ENCODE data around the gene SMPD4.
"Not testable (repeated sequence)": the region's sequence is repeated elsewhere in the genome, so short reads cannot be mapped to it uniquely, and the experiment has no call there.

Gene SMPD4

GRCh38 chr2:130141645-130142370 is 39.6 kb downstream of the SMPD4 start:
- DNase-seq (ENCODE audit: low spot score), result not testable (repeated sequence)

GRCh38 chr2:130141002-130141401 is 40.4 kb downstream of the SMPD4 start:
- not testable (repeated sequence) for DNase-seq (ENCODE audit: low spot score)

DNA sequence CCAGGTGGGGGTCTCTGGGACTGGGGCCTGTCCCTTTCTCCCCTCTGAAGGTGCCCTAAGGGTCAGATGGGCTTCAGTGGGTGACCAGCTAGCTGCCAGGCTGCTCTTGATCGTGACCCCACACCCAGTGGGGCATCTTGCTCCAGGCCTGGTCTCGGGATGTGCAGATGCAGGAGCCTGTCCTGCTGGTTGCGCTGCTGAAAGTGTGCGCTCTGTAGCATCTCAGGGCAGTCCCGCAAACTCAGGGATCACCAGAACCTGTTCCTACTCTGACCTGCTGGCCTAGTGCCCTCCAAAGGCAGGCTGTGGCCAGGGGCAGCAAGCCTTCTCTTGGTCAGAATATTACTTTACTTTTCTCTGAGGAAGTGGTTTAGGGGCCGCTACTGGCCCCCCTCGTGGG is 40.9 kb downstream of the SMPD4 start:
- DNase-seq (ENCODE audit: low spot score), result not testable (repeated sequence)

DNA sequence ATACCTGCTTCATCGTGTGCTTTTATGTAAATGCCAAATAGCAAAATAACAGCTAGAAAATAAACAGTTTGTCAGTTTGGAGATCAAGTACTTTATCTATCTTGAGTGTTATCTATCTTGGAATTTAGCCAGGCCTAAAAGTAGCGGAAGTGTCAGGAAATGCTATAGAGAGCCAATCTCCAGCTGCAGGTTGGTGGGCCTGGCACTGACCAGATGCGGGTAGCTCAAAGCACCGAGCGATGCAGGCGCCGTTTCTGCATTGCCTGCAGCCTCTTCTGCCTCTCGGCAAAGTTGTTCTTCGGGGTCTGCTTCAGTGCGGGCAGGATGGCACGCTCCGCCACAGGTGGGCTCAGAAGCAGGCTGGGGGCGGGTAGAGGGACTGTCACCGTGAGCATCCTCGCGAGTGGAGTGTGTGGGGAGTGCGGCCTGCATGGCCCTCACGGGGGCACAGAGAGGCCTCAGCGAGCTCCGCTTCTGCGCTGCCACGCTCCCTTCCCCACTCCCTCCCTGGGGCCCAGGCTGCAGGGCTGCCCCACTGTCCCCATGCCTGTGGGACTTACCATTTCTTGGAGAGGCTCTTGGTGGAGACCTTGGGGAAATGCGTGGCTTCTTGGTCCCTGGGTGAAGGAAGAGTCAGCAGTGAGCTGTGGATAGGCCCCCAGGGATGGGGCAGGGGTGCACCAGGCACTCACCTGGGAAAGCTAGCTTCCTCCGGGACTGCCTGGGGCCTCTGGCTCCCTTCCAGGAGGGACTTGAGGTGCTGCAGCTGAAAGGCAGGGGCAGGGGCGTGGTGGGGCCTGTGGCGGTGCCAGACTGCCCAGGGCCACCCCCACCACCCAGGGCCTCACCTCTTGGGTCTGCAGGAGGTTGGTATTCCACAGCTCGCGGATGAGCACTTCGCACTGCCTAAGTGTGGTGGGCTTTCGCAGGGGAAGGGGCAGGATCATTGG is 41.8 kb downstream of the SMPD4 start:
- DNase-seq (ENCODE audit: low spot score), result not testable (repeated sequence)

DNA sequence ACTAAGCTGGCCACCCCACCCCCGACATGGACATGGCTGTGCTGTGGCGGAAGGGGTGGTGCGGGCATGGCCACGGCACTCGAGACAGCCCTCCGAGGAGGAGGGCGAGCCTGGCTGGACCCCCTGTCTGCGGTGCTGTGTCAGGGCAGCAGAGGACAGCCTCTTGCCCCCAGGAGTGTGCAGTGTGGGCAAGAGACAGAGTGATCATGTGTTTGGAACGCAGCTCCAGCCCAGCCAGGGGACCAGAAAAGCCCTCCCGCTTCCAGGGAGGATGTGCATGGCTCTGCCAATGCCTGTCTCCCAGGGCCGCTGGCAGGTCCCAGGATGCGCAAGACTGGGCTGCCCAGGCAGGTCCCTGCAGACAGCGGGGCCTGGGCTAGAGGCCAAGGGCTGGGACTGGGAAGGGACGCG is 42.6 kb downstream of the SMPD4 start:
- DNase-seq (ENCODE audit: low spot score), result not testable (repeated sequence)

- not testable (repeated sequence) for DNase-seq (ENCODE audit: low spot score)
These were observed 43.1 kb downstream of the SMPD4 start for GRCh38 chr2:130138326-130138725.

GRCh38 chr2:130137118-130137517 is 44.3 kb downstream of the SMPD4 start:
- DNase-seq (ENCODE audit: low spot score), result not testable (repeated sequence)

GRCh38 chr2:130136546-130136945 is 44.9 kb downstream of the SMPD4 start:
- DNase-seq (ENCODE audit: low spot score), result not testable (repeated sequence)

GRCh38 chr2:130135692-130136541 is 45.5 kb downstream of the SMPD4 start:
- DNase-seq (ENCODE audit: low spot score), result no peak

DNA sequence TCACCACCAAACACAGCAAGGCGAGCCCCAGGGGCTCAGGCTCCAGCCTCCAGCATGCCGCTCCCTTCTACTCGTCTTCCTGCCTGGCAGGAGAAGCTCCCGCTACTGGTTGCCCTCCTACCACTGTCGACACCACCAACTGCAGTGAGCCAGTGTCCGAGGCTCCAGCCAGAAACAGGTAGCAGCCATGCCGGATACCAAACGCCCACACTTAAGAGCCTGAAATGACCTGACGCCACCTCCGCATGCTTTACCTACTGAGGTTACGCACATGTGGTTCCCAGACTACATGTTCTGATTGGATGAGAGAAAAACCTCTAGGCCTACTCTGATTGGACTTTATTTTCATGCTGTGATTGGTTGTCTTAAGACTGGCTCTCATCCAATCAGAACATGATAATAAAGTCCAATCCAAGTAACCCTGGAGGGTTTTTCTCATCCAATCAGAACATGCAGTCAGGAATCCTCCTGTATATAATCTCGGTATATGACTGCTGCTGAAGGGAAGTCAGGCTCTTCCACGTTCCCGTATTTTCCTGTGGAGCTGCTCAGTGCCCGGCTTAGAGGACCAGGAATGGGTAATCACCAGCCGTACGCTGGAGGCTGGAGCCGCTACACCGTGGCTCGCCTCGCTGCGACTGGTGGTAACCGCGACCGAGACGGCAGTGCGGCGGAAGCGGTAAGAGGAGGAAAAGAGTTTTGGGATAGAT is 52.1 kb downstream of the SMPD4 start, which contains the start of gene POTEF:
TSS of gene POTEF (minus strand) at position 103 of the 710 bp plus-strand sequence. CDS start 8,707 bp downstream, outside the sequence.
- DNase-seq (ENCODE audit: low spot score), result not testable (repeated sequence)

DNA sequence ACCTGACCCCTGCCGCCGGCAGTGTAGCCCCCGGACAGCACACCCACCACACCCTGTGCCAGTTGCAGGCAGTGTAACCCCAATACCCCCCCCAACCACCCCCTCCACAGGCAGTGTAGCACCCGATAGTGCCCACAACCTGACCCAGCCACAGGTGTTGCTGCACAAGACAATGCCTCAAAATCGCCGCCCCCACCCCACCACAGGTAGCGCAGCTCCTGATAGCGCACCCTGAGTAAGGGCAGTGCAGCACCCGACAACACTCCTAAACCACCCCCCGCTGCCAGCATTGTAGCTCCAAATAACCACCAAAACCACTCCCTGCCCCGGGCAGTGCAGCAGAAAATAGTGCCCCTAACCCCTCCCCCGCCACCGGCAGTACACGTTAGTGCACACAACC is 52.9 kb downstream of the SMPD4 start:
- DNase-seq (ENCODE audit: low spot score), result not testable (repeated sequence)

- not testable (repeated sequence) for DNase-seq (ENCODE audit: low spot score)
These were observed 53.7 kb downstream of the SMPD4 start for GRCh38 chr2:130127726-130128125.

- not testable (repeated sequence) for DNase-seq (ENCODE audit: low spot score)
These were observed 60.5 kb downstream of the SMPD4 start for GRCh38 chr2:130120924-130121323.

GRCh38 chr2:130102597-130103363 is 78.6 kb downstream of the SMPD4 start:
- not testable (repeated sequence) for DNase-seq (ENCODE audit: low spot score)
